Esophagus muscularis mucosa (tissue), 3 donors: ENCODE measurements around the gene ATG14.

Source experiments
- EP300 ChIP-seq: sonication (generic); formaldehyde crosslinking; IDR thresholded peaks from one replicate; pipeline ENCODE4 v1.6.1; 2017; ENCODE audit warnings: antibody characterized with exemption
- POLR2A ChIP-seq: fragments of 450-650 bp; IDR thresholded peaks from one replicate; pipeline ENCODE4 v1.6.1; 2017; ENCODE audit warnings: antibody characterized with exemption, moderate library complexity, mild to moderate bottlenecking, low read depth
- POLR2AphosphoS5 ChIP-seq, 2 donors: sonication (generic); formaldehyde crosslinking; IDR thresholded peaks; one replicate each; pipeline ENCODE4 v1.6.1; 2017; ENCODE audit warnings: antibody characterized with exemption in 2 of 2

- no peak for TF ChIP-seq EP300
- TF ChIP-seq POLR2A, result no peak
- no peak for TF ChIP-seq POLR2AphosphoS5 (IDR thresholded peaks at IDR 0.05)
Observed at GRCh38 chr14:55353686-55354467, 57.8 kb downstream of the ATG14 start.
